Right cardiac atrium (tissue), 5 donors: ENCODE results near the gene MAN1A2. TPM values are rescaled to one million over a fixed set of nuclear protein-coding genes. Genes with fewer than 3 reads are reported as not detected.
A peak's percentile ranks its signal among the peaks of the same experiment; 100 is the strongest.

Source experiments
- ATAC-seq, 2 donors: fragments of 200-7000 bp; cut with Tn5 transposase; one replicate each; pipeline versions ENCODE4 v1.8.0 to v1.9.1; 2020; ENCODE audit warnings: moderate library complexity in 2 of 2, mild to moderate bottlenecking in 1 of 2
- DNase-seq, 3 donors: peaks; one replicate each; pipeline ENCODE4 v3.0.0-alpha.2; 2020
- H3K27ac ChIP-seq: one replicate; pipeline ENCODE4 v1.5.1; 2013; ENCODE audit warnings: mild to moderate bottlenecking, low read length, control low read depth, moderate library complexity
- H3K27me3 ChIP-seq: one replicate; pipeline ENCODE4 v1.6.1; 2013; ENCODE audit not compliant: control insufficient read depth, insufficient read depth
- H3K4me1 ChIP-seq: one replicate; pipeline ENCODE4 v1.6.1; 2013; ENCODE audit warnings: low read length; ENCODE audit not compliant: control insufficient read depth, insufficient read depth
- H3K4me3 ChIP-seq: one replicate; pipeline ENCODE4 v1.5.1; 2013; ENCODE audit warnings: low read length, control low read depth
- H3K9me3 ChIP-seq: one replicate; pipeline ENCODE4 v1.6.1; 2013; ENCODE audit warnings: low read length; ENCODE audit not compliant: control insufficient read depth
- WGBS: extraction: QIAGEN DNeasy Blood & Tissue Kit; methylation state at CpG from one replicate; pipeline ENCODE4 v1.1.7; 2013; 5-methylcytosine and 5-hydroxymethylcytosine counted together
- intact Hi-C, 4 donors: fragments of 100-400 bp; cut with DNase I; formaldehyde crosslinking; loops; one replicate each; pipeline versions ENCODE4 v1.11.0 to v1.14.0; 2022 to 2023
- polyA plus RNA-seq: library from polyadenylated mRNA; stranded (reverse); fragments of 200-250 nt; gene quantifications from one replicate; pipeline ENCODE4 v1.2.3, GENCODE V29; 2013
- total RNA-seq, 4 donors: library from RNA; stranded (reverse); fragmentation: NEBNext Ultra II Directional; extraction: Animal tissue kit (Norgen Biotek cat#: 25700); gene quantifications; one replicate each; pipeline ENCODE4 v1.2.1, GENCODE V29; 2021
- donor health status: healthy with polysubstance abuse.
- donor health status: DM: no; HTN: yes; CAD: no.
- donor health status: DM: no; HTN: no; CAD: no.
- donor health status: DM: no; HTN: yes; CAD: no; lungs with severe emphysema.
- donor health status: DM: yes; HTN: yes; CAD: no.

MAN1A2 gene
- total and polyA plus RNA-seq, 5 donors: 8.8 to 49.0 (median 43.4) TPM

- Histone ChIP-seq H3K4me3 (no peak overlapping the region), H3K27me3 (no peaks in the 10 kb centered on the region), H3K9me3 (no peaks in the 10 kb centered on the region), H3K4me1 (no peaks in the 10 kb centered on the region), H3K27ac (no peak overlapping the region)
- ATAC-seq (no peak), DNase-seq (no peak)
- WGBS: 71% methylated on average over 3 of the region's 3 CpGs
- intact Hi-C loops: no loop called here
These were observed 200.7 kb downstream of the MAN1A2 start for GRCh38 chr1:117567976-117568375.

- Histone ChIP-seq H3K9me3 (no peaks in the 10 kb centered on the region), H3K4me1 (no peaks in the 10 kb centered on the region), H3K27me3 (no peaks in the 10 kb centered on the region), H3K4me3 (no peak overlapping the region), H3K27ac (no peak overlapping the region)
- no peak for ATAC-seq
- DNase-seq: no peak
- intact Hi-C loops: no loop called here
- WGBS: 90% methylated on average over 6 of the region's 6 CpGs
These were observed 201.8 kb downstream of the MAN1A2 start for GRCh38 chr1:117568999-117569398.

GRCh38 chr1:117569856-117570255 is 202.6 kb downstream of the MAN1A2 start:
- H3K9me3 ChIP-seq: no peaks in the 10 kb centered on the region
- WGBS: 35% methylated on average over 3 of the region's 3 CpGs
- intact Hi-C loops: no loop called here
- H3K4me1 ChIP-seq: no peaks in the 10 kb centered on the region
- ATAC-seq (no peak), DNase-seq (no peak)
- H3K27ac ChIP-seq: no peak overlapping the region
- no peaks in the 10 kb centered on the region for H3K27me3 ChIP-seq
- H3K4me3 ChIP-seq: no peak overlapping the region

- no peaks in the 10 kb centered on the region for H3K27me3 ChIP-seq
- intact Hi-C loops: no loop called here
- no peak overlapping the region for H3K27ac ChIP-seq
- ATAC-seq: peak in 1 of 2 donors; percentile 29
- H3K9me3 ChIP-seq: no peaks in the 10 kb centered on the region
- 78% methylated on average over 8 of the region's 8 CpGs for WGBS
- H3K4me3 ChIP-seq: no peak overlapping the region
- DNase-seq: no peak
- no peaks in the 10 kb centered on the region for H3K4me1 ChIP-seq
These were observed 203.8 kb downstream of the MAN1A2 start for GRCh38 chr1:117570988-117571409.

GRCh38 chr1:117571496-117571895 is 204.2 kb downstream of the MAN1A2 start:
- WGBS: 79% methylated on average over 5 of the region's 5 CpGs
- no peak overlapping the region for H3K27ac ChIP-seq
- no peaks in the 10 kb centered on the region for H3K9me3 ChIP-seq
- H3K4me1 ChIP-seq: no peaks in the 10 kb centered on the region
- no peak for ATAC-seq
- H3K27me3 ChIP-seq: no peaks in the 10 kb centered on the region
- no peak overlapping the region for H3K4me3 ChIP-seq
- DNase-seq: no peak
- intact Hi-C loops: no loop called here

- intact Hi-C loops: no loop called here
- peak in 1 of 2 donors; percentile 34 for ATAC-seq
- H3K27ac ChIP-seq: no peak overlapping the region
- H3K9me3 ChIP-seq: no peaks in the 10 kb centered on the region
- H3K27me3 ChIP-seq: no peaks in the 10 kb centered on the region
- no peak for DNase-seq
- no peak overlapping the region for H3K4me3 ChIP-seq
- no peaks in the 10 kb centered on the region for H3K4me1 ChIP-seq
- 63% methylated on average over 4 of the region's 4 CpGs for WGBS
These were observed 205.3 kb downstream of the MAN1A2 start for GRCh38 chr1:117572546-117572945.

- H3K4me1 ChIP-seq: no peaks in the 10 kb centered on the region
- no peaks in the 10 kb centered on the region for H3K9me3 ChIP-seq
- ATAC-seq (no peak), DNase-seq (no peak)
- WGBS: 76% methylated on average over 10 of the region's 10 CpGs
- H3K4me3 ChIP-seq: no peak overlapping the region
- no peak overlapping the region for H3K27ac ChIP-seq
- intact Hi-C loops: no loop called here
- H3K27me3 ChIP-seq: no peaks in the 10 kb centered on the region
These were observed 206.3 kb downstream of the MAN1A2 start for GRCh38 chr1:117573386-117574023.

- Histone ChIP-seq H3K27ac (no peak overlapping the region), H3K27me3 (no peaks in the 10 kb centered on the region), H3K4me3 (no peak overlapping the region), H3K4me1 (no peaks in the 10 kb centered on the region), H3K9me3 (no peaks in the 10 kb centered on the region)
- 76% methylated on average over 5 of the region's 5 CpGs for WGBS
- ATAC-seq (no peak), DNase-seq (no peak)
- intact Hi-C loops: no loop called here
These were observed 207.0 kb downstream of the MAN1A2 start for GRCh38 chr1:117574161-117574835.

GRCh38 chr1:117575586-117576225 is 208.5 kb downstream of the MAN1A2 start:
- H3K4me3 ChIP-seq: no peak overlapping the region
- no peaks in the 10 kb centered on the region for H3K27me3 ChIP-seq
- no peaks in the 10 kb centered on the region for H3K4me1 ChIP-seq
- no peak overlapping the region for H3K27ac ChIP-seq
- H3K9me3 ChIP-seq: no peaks in the 10 kb centered on the region
- no peak for DNase-seq
- intact Hi-C loops: no loop called here
- ATAC-seq: no peak
- WGBS: 87% methylated on average over 8 of the region's 8 CpGs

- no peak overlapping the region for H3K4me3 ChIP-seq
- intact Hi-C loops: no loop called here
- H3K4me1 ChIP-seq: no peaks in the 10 kb centered on the region
- H3K9me3 ChIP-seq: no peaks in the 10 kb centered on the region
- 91% methylated on average over 3 of the region's 3 CpGs for WGBS
- H3K27ac ChIP-seq: no peak overlapping the region
- no peak for ATAC-seq
- no peaks in the 10 kb centered on the region for H3K27me3 ChIP-seq
- DNase-seq: no peak
These were observed 209.0 kb downstream of the MAN1A2 start for GRCh38 chr1:117576236-117576635.

- no peak for ATAC-seq
- Histone ChIP-seq H3K4me3 (no peak overlapping the region), H3K27ac (no peak overlapping the region), H3K4me1 (no peaks in the 10 kb centered on the region), H3K27me3 (no peaks in the 10 kb centered on the region), H3K9me3 (no peaks in the 10 kb centered on the region)
- 78% methylated on average over 2 of the region's 2 CpGs for WGBS
- no peak for DNase-seq
- intact Hi-C loops: no loop called here
These were observed 210.1 kb downstream of the MAN1A2 start for GRCh38 chr1:117577191-117577885.
